ENCODE results near the gene SLC36A3. TPM values are rescaled to one million over a fixed set of nuclear protein-coding genes. Genes with fewer than 3 reads are reported as not detected.

Gene SLC36A3
- not detected in 2 replicates for total RNA-seq

GRCh38 chr5:151303666-151304065, at the start of gene SLC36A3:
TSS of gene SLC36A3 (minus strand) at chr5:151303766. CDS start at chr5:151303354, 412 bp downstream.

GRCh38 chr5:151347369-151347768, 43.8 kb upstream of the SLC36A3 start, which contains the start of gene SLC36A2:
TSS of gene SLC36A2 (minus strand) at chr5:151347559. CDS start at chr5:151347460, 99 bp downstream.

GRCh38 chr5:151252762-151253604, 50.6 kb downstream of the SLC36A3 start, which contains the start of gene GM2A:
TSS of gene GM2A (plus strand) at chr5:151253185. CDS start at chr5:151253217, 32 bp downstream.

Other genes with a start within 250 kb of the SLC36A3 start
- 43.6 and 48.4 TPM in 2 replicates for gene TNIP1, start 222.7 kb downstream of the SLC36A3 start, total RNA-seq
- 549 and 560 TPM in 2 replicates for gene ANXA6, start 146.0 kb downstream of the SLC36A3 start, total RNA-seq
- gene CCDC69, start 79.7 kb downstream of the SLC36A3 start, total RNA-seq = 1.5 and 2.0 TPM in 2 replicates
- 12.9 and 27.4 TPM in 2 replicates for gene GM2A, start 50.6 kb downstream of the SLC36A3 start, total RNA-seq
- not detected in 2 replicates for gene SLC36A2, start 43.8 kb upstream of the SLC36A3 start, total RNA-seq
- 9.1 and 9.9 TPM in 2 replicates for gene SLC36A1, start 143.8 kb upstream of the SLC36A3 start, total RNA-seq